H9 (cell line): ENCODE measurements around the gene LSP1. TPM values are rescaled to one million over a fixed set of nuclear protein-coding genes. Genes with fewer than 3 reads are reported as not detected.

ENCODE experiments used
- DNase-seq: peaks from one replicate; pipeline ENCODE4 v3.0.0-alpha.2; 2017
- H2AFZ ChIP-seq: one replicate; pipeline ENCODE4 v1.6.1; 2013; ENCODE audit warnings: mild to moderate bottlenecking, low read length, control low read depth, moderate library complexity
- H2AK5ac ChIP-seq: 2 replicates; pipeline ENCODE4 v1.6.1; 2013; ENCODE audit warnings: low read length, control low read depth, mixed read lengths; ENCODE audit not compliant: insufficient read length
- H2BK120ac ChIP-seq: one replicate; pipeline ENCODE4 v1.6.1; 2013; ENCODE audit warnings: low read depth, mild to moderate bottlenecking, low read length, control low read depth, inconsistent platforms; ENCODE audit not compliant: poor library complexity, severe bottlenecking
- H2BK12ac ChIP-seq: 2 replicates; pipeline ENCODE4 v1.6.1; 2013; ENCODE audit warnings: low read length, control low read depth, mixed read lengths, low read depth; ENCODE audit not compliant: insufficient read length
- H2BK15ac ChIP-seq: 2 replicates; pipeline ENCODE4 v1.6.1; 2013; ENCODE audit warnings: low read depth, low read length, control low read depth
- H2BK20ac ChIP-seq: one replicate; pipeline ENCODE4 v1.6.1; 2013; ENCODE audit warnings: low read depth, mild to moderate bottlenecking, low read length, control low read depth, inconsistent platforms; ENCODE audit not compliant: poor library complexity, severe bottlenecking
- H2BK5ac ChIP-seq: 2 replicates; pipeline ENCODE4 v1.6.1; 2013; ENCODE audit warnings: low read length, control low read depth, mixed read lengths; ENCODE audit not compliant: insufficient read length
- H3K14ac ChIP-seq: 2 replicates; pipeline ENCODE4 v1.6.1; 2013; ENCODE audit warnings: low read length, control low read depth; ENCODE audit not compliant: insufficient read depth
- H3K18ac ChIP-seq: 2 replicates; pipeline ENCODE4 v1.6.1; 2013; ENCODE audit warnings: low read depth, mild to moderate bottlenecking, mixed read lengths, low read length, control low read depth; ENCODE audit not compliant: insufficient read length
- H3K23ac ChIP-seq: 2 replicates; pipeline ENCODE4 v1.6.1; 2013; ENCODE audit warnings: low read length, control low read depth, mixed read lengths, low read depth; ENCODE audit not compliant: insufficient read length
- H3K23me2 ChIP-seq: 2 replicates; pipeline ENCODE4 v1.6.1; 2013; ENCODE audit warnings: low read depth, mild to moderate bottlenecking, mixed read lengths, low read length, control low read depth; ENCODE audit not compliant: insufficient read length, poor library complexity, severe bottlenecking
- H3K27ac ChIP-seq: 2 replicates; pipeline ENCODE4 v1.5.1; 2013; ENCODE audit warnings: low read length, control low read depth, mixed read lengths, low read depth; ENCODE audit not compliant: insufficient read length
- H3K27me3 ChIP-seq: 2 replicates; pipeline ENCODE4 v1.6.1; 2013; ENCODE audit warnings: low read length, control low read depth, inconsistent platforms; ENCODE audit not compliant: insufficient read depth
- H3K4ac ChIP-seq: 2 replicates; pipeline ENCODE4 v1.6.1; 2013; ENCODE audit warnings: low read depth, mild to moderate bottlenecking, control low read depth, inconsistent platforms, low read length, moderate library complexity
- H3K4me1 ChIP-seq: 2 replicates; pipeline ENCODE4 v1.6.1; 2013; ENCODE audit warnings: low read length, control low read depth, inconsistent platforms; ENCODE audit not compliant: insufficient read depth
- H3K4me2 ChIP-seq: 2 replicates; pipeline ENCODE4 v1.6.1; 2013; ENCODE audit warnings: low read length, control low read depth, mixed read lengths; ENCODE audit not compliant: insufficient read length, insufficient read depth
- H3K56ac ChIP-seq: 2 replicates; pipeline ENCODE4 v1.6.1; 2013; ENCODE audit warnings: low read depth, mild to moderate bottlenecking, mixed read lengths, low read length, control low read depth; ENCODE audit not compliant: insufficient read length
- H3K79me1 ChIP-seq: 2 replicates; pipeline ENCODE4 v1.6.1; 2013; ENCODE audit warnings: low read depth, mild to moderate bottlenecking, moderate library complexity, low read length, control low read depth, inconsistent platforms; ENCODE audit not compliant: insufficient read depth, poor library complexity, severe bottlenecking
- H3K79me2 ChIP-seq: 2 replicates; pipeline ENCODE4 v1.6.1; 2013; ENCODE audit warnings: low read length, control low read depth, inconsistent platforms; ENCODE audit not compliant: insufficient read depth
- H3K9ac ChIP-seq: 2 replicates; pipeline ENCODE4 v1.6.1; 2013; ENCODE audit warnings: low read length, control low read depth, mixed read lengths; ENCODE audit not compliant: insufficient read length; ENCODE audit errors: extremely low read depth
- H3K9me3 ChIP-seq: one replicate; pipeline ENCODE4 v1.6.1; 2013; ENCODE audit warnings: low read depth, low read length, inconsistent platforms; ENCODE audit not compliant: control insufficient read depth
- H3T11ph ChIP-seq: one replicate; pipeline ENCODE4 v1.6.1; 2013; ENCODE audit warnings: mild to moderate bottlenecking, low read length, control low read depth, inconsistent platforms
- H4K20me1 ChIP-seq: one replicate; pipeline ENCODE4 v1.6.1; 2013; ENCODE audit not compliant: control insufficient read depth, insufficient read length, insufficient read depth
- H4K5ac ChIP-seq: 2 replicates; pipeline ENCODE4 v1.6.1; 2013; ENCODE audit warnings: low read depth, mild to moderate bottlenecking, mixed read lengths, low read length, control low read depth; ENCODE audit not compliant: insufficient read length
- H4K8ac ChIP-seq: replicated peaks from 2 replicates; pipeline ENCODE4 v1.6.1; 2013; ENCODE audit warnings: low read length, control low read depth, mixed read lengths, low read depth; ENCODE audit not compliant: insufficient read length
- H4K91ac ChIP-seq: 2 replicates; pipeline ENCODE4 v1.6.1; 2013; ENCODE audit warnings: low read depth, mild to moderate bottlenecking, moderate library complexity, mixed read lengths, low read length, control low read depth; ENCODE audit not compliant: insufficient read length
- H3K27ac Mint-ChIP-seq, 3 experiments: 2 replicates in 2 of 3; 3 replicates in 1 of 3; pipeline ENCODE4 v1.8.0; 2020 to 2021; ENCODE audit warnings: mixed read lengths in 3 of 3, mild to moderate bottlenecking in 1 of 3, moderate library complexity in 1 of 3
- H3K27me3 Mint-ChIP-seq: 2 replicates; pipeline ENCODE4 v1.8.0; 2021; ENCODE audit warnings: low read depth, mild to moderate bottlenecking, moderate library complexity, mixed read lengths
- H3K36me3 Mint-ChIP-seq, 3 experiments: 2 replicates in 2 of 3; 3 replicates in 1 of 3; pipeline ENCODE4 v1.8.0; 2020 to 2021; ENCODE audit warnings: low read depth in 3 of 3, mixed read lengths in 3 of 3; ENCODE audit not compliant: insufficient read depth in 1 of 3
- H3K4me1 Mint-ChIP-seq, 2 experiments: 2 replicates each; pipeline ENCODE4 v1.8.0; 2020; ENCODE audit warnings: mixed read lengths in 2 of 2
- H3K4me3 Mint-ChIP-seq, 2 experiments: 2 replicates in 1 of 2; 3 replicates in 1 of 2; pipeline ENCODE4 v1.8.0; 2020 to 2021; ENCODE audit warnings: mild to moderate bottlenecking in 2 of 2, mixed read lengths in 2 of 2, moderate library complexity in 1 of 2
- H3K9me3 Mint-ChIP-seq, 2 experiments: 2 replicates in 1 of 2; 3 replicates in 1 of 2; pipeline ENCODE4 v1.8.0; 2020; ENCODE audit warnings: mild to moderate bottlenecking in 2 of 2, mixed read lengths in 2 of 2, moderate library complexity in 1 of 2
- CTCF ChIP-seq: fragments of 200-600 bp; sonication (generic); conservative IDR thresholded peaks from 3 replicates; pipeline ENCODE4 v1.8.0; 2021; ENCODE audit warnings: antibody characterized with exemption, mild to moderate bottlenecking
- WGBS: extraction: QIAGEN DNeasy Blood & Tissue Kit; methylation state at CpG from one replicate; pipeline ENCODE4 v1.1.7; 2013; ENCODE audit warnings: missing lambda C conversion rate, low lambda C conversion rate, mixed read lengths; ENCODE audit not compliant: insufficient read length; ENCODE audit errors: extremely low coverage; 5-methylcytosine and 5-hydroxymethylcytosine counted together
- total RNA-seq: library from RNA; stranded (reverse); gene quantifications from 2 replicates; pipeline ENCODE4 v1.2.1, GENCODE V29; 2021

LSP1 gene
- total RNA-seq, 1 experiment from 2014 or later, result not detected

- Histone ChIP-seq H3K23me2 (no peaks in the 10 kb centered on the region), H2BK15ac (no peak overlapping the region), H3K27ac (no peak overlapping the region), H2AK5ac (no peak overlapping the region), H3K9ac (no peak overlapping the region), H3K23ac (no peak overlapping the region), H4K91ac (no peak overlapping the region), H2BK12ac (no peak overlapping the region), H4K20me1 (no peaks in the 10 kb centered on the region), H2BK20ac (no peak overlapping the region), H2AFZ (no peak overlapping the region), H3K18ac (no peak overlapping the region), H3K9me3 (no peaks in the 10 kb centered on the region), H2BK120ac (no peak overlapping the region), H3T11ph (no peak overlapping the region), H3K79me2 (no peaks in the 10 kb centered on the region), H3K56ac (no peak overlapping the region), H4K5ac (no peak overlapping the region), H3K4me2 (no peak overlapping the region), H3K4me1 (no peaks in the 10 kb centered on the region), H3K4ac (no peak overlapping the region), H3K27me3 (no peaks in the 10 kb centered on the region), H4K8ac (no peak overlapping the region), H3K14ac (no peak overlapping the region), H3K79me1 (no peaks in the 10 kb centered on the region), H2BK5ac (no peak overlapping the region)
- no peaks in the 10 kb centered on the region for H3K36me3 Mint-ChIP-seq
- WGBS, result no CpG with 5 or more reads among the region's 9 CpGs
- peaks cover 2 to 4% of the 10 kb centered on the region in 2 experiments; a peak in 1 of 4 replicates for H3K4me1 Mint-ChIP-seq
- H3K9me3 Mint-ChIP-seq, result no peaks in the 10 kb centered on the region
- H3K27me3 Mint-ChIP-seq, result peaks cover 2% of the 10 kb centered on the region; the same call in 1 of the 2 replicates
- TF ChIP-seq CTCF, result no peak
- no peak for DNase-seq
- no peak overlapping the region; a peak in 1 of 7 replicates for H3K27ac Mint-ChIP-seq
- no peak overlapping the region for H3K4me3 Mint-ChIP-seq
Observed at GRCh38 chr11:1880746-1881441, 28.0 kb downstream of the LSP1 start.
